MM.1S (cell line): ENCODE data around the gene NDUFB10.

Experiments
- DNase-seq: peaks from one replicate; pipeline ENCODE4 v3.0.0-alpha.2; 2015
- H2AFZ ChIP-seq: fragments of 300-600 bp; sonication (generic); 2 replicates; pipeline ENCODE4 v1.6.0; 2016; ENCODE audit warnings: antibody characterized with exemption, low read length
- H3F3A ChIP-seq: fragments of 300-600 bp; sonication (generic); 2 replicates; pipeline ENCODE4 v1.6.1; 2016; ENCODE audit warnings: mild to moderate bottlenecking, antibody characterized with exemption, low read length, moderate library complexity, mixed read lengths; ENCODE audit not compliant: insufficient read depth
- H3K27ac ChIP-seq: fragments of 300-600 bp; sonication (generic); 2 replicates; pipeline ENCODE4 v1.5.1; 2016; ENCODE audit warnings: mild to moderate bottlenecking, low read length
- H3K27me3 ChIP-seq: fragments of 300-600 bp; sonication (generic); replicated peaks from 2 replicates; pipeline ENCODE4 v1.6.0; 2016; ENCODE audit warnings: low read length; ENCODE audit not compliant: insufficient read depth
- H3K36me3 ChIP-seq: fragments of 300-600 bp; sonication (generic); replicated peaks from 2 replicates; pipeline ENCODE4 v1.6.1; 2016; ENCODE audit warnings: mild to moderate bottlenecking, low read length, mixed read lengths; ENCODE audit not compliant: insufficient read depth
- H3K4me1 ChIP-seq: fragments of 300-600 bp; sonication (generic); 2 replicates; pipeline ENCODE4 v1.6.1; 2016; ENCODE audit warnings: low read length, mixed read lengths
- H3K4me2 ChIP-seq: fragments of 300-600 bp; sonication (generic); 2 replicates; pipeline ENCODE4 v1.6.0; 2016; ENCODE audit warnings: low read depth, low read length
- H3K4me3 ChIP-seq: fragments of 300-600 bp; sonication (generic); 2 replicates; pipeline ENCODE4 v1.5.1; 2016; ENCODE audit warnings: low read length, mixed read lengths
- H3K79me2 ChIP-seq: fragments of 300-600 bp; sonication (generic); 2 replicates; pipeline ENCODE4 v1.6.1; 2016; ENCODE audit warnings: mixed run types, low read length, mixed read lengths
- H3K9ac ChIP-seq: fragments of 300-600 bp; sonication (generic); 2 replicates; pipeline ENCODE4 v1.6.1; 2016; ENCODE audit warnings: low read length, mixed read lengths
- H3K9me2 ChIP-seq: fragments of 300-600 bp; sonication (generic); replicated peaks from 2 replicates; pipeline ENCODE4 v1.6.1; 2016; ENCODE audit warnings: mild to moderate bottlenecking, low read length, mixed read lengths; ENCODE audit not compliant: insufficient read depth
- H3K9me3 ChIP-seq: fragments of 300-600 bp; sonication (generic); replicated peaks from 2 replicates; pipeline ENCODE4 v1.6.1; 2016; ENCODE audit warnings: mild to moderate bottlenecking, low read length, mixed read lengths; ENCODE audit not compliant: insufficient read depth
- H4K20me1 ChIP-seq: fragments of 300-600 bp; sonication (generic); 2 replicates; pipeline ENCODE4 v1.6.1; 2016; ENCODE audit warnings: mild to moderate bottlenecking, low read length, moderate library complexity, mixed read lengths; ENCODE audit not compliant: insufficient read depth
- CTCF ChIP-seq: fragments of 300-600 bp; sonication (generic); IDR thresholded peaks from 2 replicates; pipeline ENCODE4 v1.5.1; 2016; ENCODE audit warnings: antibody characterized with exemption, low read length, mixed read lengths
- EZH2 ChIP-seq: fragments of 300-600 bp; sonication (generic); optimal IDR thresholded peaks from 2 replicates; pipeline ENCODE3; 2017; ENCODE audit warnings: low read depth, mild to moderate bottlenecking, antibody characterized with exemption, low read length, mixed read lengths
- EZH2phosphoT487 ChIP-seq: fragments of 300-600 bp; sonication (generic); IDR thresholded peaks from 2 replicates; pipeline ENCODE4 v1.6.1; 2018; ENCODE audit warnings: antibody characterized with exemption, low read length

The NDUFB10 gene

GRCh38 chr16:1998360-1998835 lies 39.1 kb downstream of the NDUFB10 start:
- H3K79me2 ChIP-seq: peaks cover 7% of the 10 kb centered on the region
- no peak for DNase-seq
- H3K27me3 ChIP-seq: no peaks in the 10 kb centered on the region
- H3K27ac ChIP-seq: no peak overlapping the region
- H3K4me2 ChIP-seq: no peak overlapping the region
- no peaks in the 10 kb centered on the region for H3K4me1 ChIP-seq
- TF ChIP-seq EZH2: no peak
- no peak for TF ChIP-seq EZH2phosphoT487
- TF ChIP-seq CTCF: no peak
- peaks cover 7% of the 10 kb centered on the region; the same call in 1 of the 2 replicates for H3F3A ChIP-seq
- H3K9ac ChIP-seq: no peak overlapping the region
- no peaks in the 10 kb centered on the region for H3K36me3 ChIP-seq
- no peaks in the 10 kb centered on the region for H3K9me2 ChIP-seq
- no peaks in the 10 kb centered on the region for H4K20me1 ChIP-seq
- H3K4me3 ChIP-seq: no peak overlapping the region
- H3K9me3 ChIP-seq: no peaks in the 10 kb centered on the region
- H2AFZ ChIP-seq: no peak overlapping the region

- Histone ChIP-seq H3K79me2 (peaks cover 14% of the 10 kb centered on the region), H3K36me3 (no peaks in the 10 kb centered on the region), H3K4me2 (no peak overlapping the region), H3F3A (peaks cover under 1% of the 10 kb centered on the region; the same call in 1 of the 2 replicates), H2AFZ (no peak overlapping the region), H3K9me3 (no peaks in the 10 kb centered on the region), H3K4me1 (no peaks in the 10 kb centered on the region), H3K27ac (no peak overlapping the region), H3K9me2 (no peaks in the 10 kb centered on the region), H3K27me3 (no peaks in the 10 kb centered on the region), H3K9ac (no peak overlapping the region), H4K20me1 (no peaks in the 10 kb centered on the region), H3K4me3 (no peak overlapping the region)
- DNase-seq: no peak
- no peak for TF ChIP-seq EZH2phosphoT487
- TF ChIP-seq EZH2: no peak
- no peak for TF ChIP-seq CTCF
Measured at GRCh38 chr16:1998852-1999801, 39.8 kb downstream of the NDUFB10 start.

- Histone ChIP-seq H2AFZ (no peak overlapping the region), H3F3A (no peaks in the 10 kb centered on the region), H3K9me3 (no peaks in the 10 kb centered on the region), H3K4me3 (no peak overlapping the region), H3K4me2 (no peak overlapping the region), H3K9me2 (no peaks in the 10 kb centered on the region), H3K36me3 (no peaks in the 10 kb centered on the region), H4K20me1 (no peaks in the 10 kb centered on the region), H3K9ac (no peak overlapping the region), H3K4me1 (no peaks in the 10 kb centered on the region), H3K79me2 (peaks cover 22% of the 10 kb centered on the region), H3K27me3 (no peaks in the 10 kb centered on the region), H3K27ac (no peak overlapping the region)
- no peak for TF ChIP-seq EZH2phosphoT487
- TF ChIP-seq EZH2: no peak
- TF ChIP-seq CTCF: no peak
- no peak for DNase-seq
Measured at GRCh38 chr16:1999866-2000514, 40.7 kb downstream of the NDUFB10 start.
